Mucosa of rectum (tissue), 2 donors: Measurements from ENCODE around the gene GNAI2.

Experiments
- H3K27ac ChIP-seq, 2 donors: one replicate each; pipeline ENCODE4 v1.7.0; 2013; ENCODE audit warnings: inconsistent platforms in 2 of 2, low read depth in 2 of 2, low read length in 2 of 2
- H3K27me3 ChIP-seq, 2 donors: one replicate each; pipeline ENCODE4 v1.7.0; 2013; ENCODE audit warnings: low read length in 2 of 2; ENCODE audit not compliant: control insufficient read depth in 2 of 2, insufficient read depth in 2 of 2
- H3K36me3 ChIP-seq, 2 donors: one replicate each; pipeline ENCODE4 v1.7.0; 2013; ENCODE audit warnings: low read length in 2 of 2; ENCODE audit not compliant: control insufficient read depth in 2 of 2, insufficient read depth in 2 of 2
- H3K4me1 ChIP-seq, 2 donors: one replicate each; pipeline ENCODE4 v1.7.0; 2013; ENCODE audit warnings: low read length in 2 of 2, mild to moderate bottlenecking in 1 of 2; ENCODE audit not compliant: control insufficient read depth in 2 of 2, insufficient read depth in 2 of 2
- H3K4me3 ChIP-seq, 2 donors: one replicate each; pipeline ENCODE4 v1.7.0; 2013; ENCODE audit warnings: low read length in 2 of 2
- H3K9ac ChIP-seq, 2 donors: one replicate each; pipeline ENCODE4 v1.7.0; 2013; ENCODE audit warnings: low read length in 2 of 2, low read depth in 1 of 2, mild to moderate bottlenecking in 1 of 2
- H3K9me3 ChIP-seq, 2 donors: one replicate each; pipeline ENCODE4 v1.7.0; 2013; ENCODE audit warnings: low read length in 2 of 2; ENCODE audit not compliant: control insufficient read depth in 2 of 2
- donor health status: healthy.
- donor health status: Normal muscosa, but diverticular disease.

The GNAI2 gene

DNA sequence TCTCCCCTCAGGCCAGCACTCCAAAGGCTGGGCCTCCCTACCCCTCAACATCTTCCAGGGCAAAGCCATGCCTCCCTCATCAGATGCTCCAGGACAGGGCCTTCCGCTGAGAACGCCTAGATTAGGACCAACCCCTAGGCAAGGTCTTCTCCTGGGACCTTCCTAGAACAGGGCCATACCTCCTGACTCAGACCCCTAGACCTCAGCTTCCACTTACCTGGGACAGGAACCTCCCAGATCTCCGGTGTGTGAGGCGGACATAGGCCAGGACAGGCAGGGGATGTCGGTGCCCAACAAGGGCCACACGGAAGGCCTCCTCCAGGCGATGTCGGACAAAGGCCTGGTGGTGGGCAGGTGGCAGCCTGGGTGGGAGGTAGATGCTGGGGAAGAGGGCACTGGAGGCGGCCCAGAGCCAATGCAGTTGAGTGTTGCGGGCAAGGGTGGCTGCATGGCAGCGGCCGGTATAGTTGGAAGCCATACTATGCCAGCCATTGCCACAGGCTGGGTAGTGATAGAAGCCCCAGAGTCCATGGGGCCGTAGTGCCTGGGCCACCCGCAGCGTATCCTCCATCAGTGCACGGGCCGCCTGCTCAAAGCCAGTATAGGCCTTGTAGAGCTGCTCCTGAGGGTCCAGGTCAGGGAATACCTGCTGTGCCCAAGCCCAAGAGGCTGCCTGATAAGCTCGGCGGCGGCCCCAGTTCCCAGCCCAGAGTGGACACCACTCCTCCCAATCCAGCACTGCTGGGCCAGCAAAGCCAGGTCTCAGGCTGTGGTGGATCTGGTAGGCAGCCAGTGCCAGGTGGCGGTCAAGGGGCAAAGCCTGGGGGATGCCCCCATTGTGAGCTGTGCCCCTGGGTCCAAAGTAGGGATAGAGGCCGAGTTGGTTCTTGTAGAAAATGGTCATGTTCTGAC is 58.7 kb downstream of the GNAI2 start:
- H3K27ac ChIP-seq: no peak overlapping the region
- H3K4me3 ChIP-seq: no peak overlapping the region
- H3K27me3 ChIP-seq: no peaks in the 10 kb centered on the region
- peaks cover 31 to 37% of the 10 kb centered on the region in 2 donors for H3K4me1 ChIP-seq
- no peaks in the 10 kb centered on the region for H3K9me3 ChIP-seq
- peaks cover 6% of the 10 kb centered on the region in 2 donors for H3K36me3 ChIP-seq
- H3K9ac ChIP-seq: no peak overlapping the region

DNA sequence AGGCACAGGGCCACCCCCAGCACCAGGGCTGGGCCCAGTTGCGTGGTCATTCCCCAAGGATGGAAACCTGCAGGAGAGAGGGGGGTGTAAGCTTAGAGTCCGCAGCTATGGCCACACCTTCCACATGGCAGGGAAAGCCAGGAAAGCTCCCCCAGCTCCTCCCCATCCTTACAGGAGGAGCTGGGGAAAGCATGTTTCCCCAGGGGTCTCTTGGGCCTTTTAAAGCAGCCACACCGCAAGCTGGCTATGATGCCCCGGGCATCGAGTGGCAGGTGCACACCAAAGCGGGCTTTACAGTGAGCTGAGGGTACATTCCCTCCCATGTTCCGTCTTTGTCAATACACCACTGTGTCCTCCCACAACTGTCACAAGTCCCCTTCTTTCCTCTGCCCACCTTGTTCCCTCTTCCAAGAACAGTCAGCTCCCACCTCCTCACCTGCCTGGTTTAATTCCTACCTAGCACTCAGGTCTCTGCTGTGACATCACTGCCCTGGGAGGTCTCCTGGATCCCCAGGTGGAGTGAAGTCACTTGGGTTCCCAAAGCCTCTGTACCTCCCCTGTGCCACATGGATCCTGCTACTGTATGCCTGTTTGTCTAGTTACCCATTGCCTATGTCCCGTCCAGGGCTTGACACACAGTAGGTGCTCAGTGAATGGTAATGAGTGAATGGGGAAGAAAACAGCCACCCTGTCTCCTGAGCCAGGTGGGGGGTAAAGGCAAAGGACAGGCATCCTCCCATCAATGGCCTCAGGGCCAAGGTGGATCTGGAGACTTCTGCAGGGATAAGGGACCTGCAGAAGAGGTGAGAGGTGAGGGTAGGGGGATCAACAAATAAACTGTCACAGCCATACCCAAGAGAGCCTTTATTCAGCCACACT is 59.8 kb downstream of the GNAI2 start:
- Histone ChIP-seq H3K4me1 (peaks cover 35 to 42% of the 10 kb centered on the region in 2 donors), H3K4me3 (no peak overlapping the region), H3K36me3 (no peaks in the 10 kb centered on the region), H3K9ac (no peak overlapping the region), H3K27me3 (no peaks in the 10 kb centered on the region), H3K27ac (no peak overlapping the region), H3K9me3 (no peaks in the 10 kb centered on the region)

DNA sequence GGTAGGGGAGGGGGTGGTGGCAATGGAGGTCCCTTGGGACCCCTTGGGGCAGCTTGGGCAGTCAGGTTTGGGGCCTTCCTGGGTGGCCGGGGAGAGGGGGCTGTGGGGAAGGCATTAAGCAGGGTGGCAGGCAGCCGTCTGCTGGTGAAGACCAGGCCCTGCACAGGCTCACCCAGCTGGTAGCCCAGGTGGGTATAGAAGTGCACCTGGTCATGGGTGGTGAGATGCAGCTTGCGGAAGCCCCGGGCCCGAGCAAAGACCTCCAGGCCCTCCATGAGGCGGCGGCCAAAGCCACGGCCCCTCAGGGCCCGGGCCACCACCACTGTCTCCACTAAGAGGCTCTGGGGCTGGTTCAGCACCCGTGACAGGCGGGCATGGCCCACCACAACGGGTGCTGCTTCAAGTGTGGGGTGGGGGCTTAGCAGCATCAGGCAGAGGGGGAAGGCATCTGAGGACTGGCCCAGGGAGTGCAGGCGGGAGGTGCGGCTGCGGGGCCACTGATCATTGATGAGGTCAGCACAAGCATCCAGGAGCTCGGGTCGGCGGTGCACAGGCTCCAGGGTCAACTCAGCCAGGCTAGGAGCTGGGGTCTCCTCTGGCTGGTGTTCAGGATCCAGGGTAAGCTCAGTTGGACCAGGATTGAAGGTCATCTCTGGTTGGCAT is 60.8 kb downstream of the GNAI2 start:
- Histone ChIP-seq H3K27ac (no peak overlapping the region), H3K27me3 (no peaks in the 10 kb centered on the region), H3K36me3 (no peaks in the 10 kb centered on the region), H3K4me3 (no peak overlapping the region), H3K9ac (no peak overlapping the region), H3K9me3 (no peaks in the 10 kb centered on the region), H3K4me1 (peaks cover 30 to 35% of the 10 kb centered on the region in 2 donors)

DNA sequence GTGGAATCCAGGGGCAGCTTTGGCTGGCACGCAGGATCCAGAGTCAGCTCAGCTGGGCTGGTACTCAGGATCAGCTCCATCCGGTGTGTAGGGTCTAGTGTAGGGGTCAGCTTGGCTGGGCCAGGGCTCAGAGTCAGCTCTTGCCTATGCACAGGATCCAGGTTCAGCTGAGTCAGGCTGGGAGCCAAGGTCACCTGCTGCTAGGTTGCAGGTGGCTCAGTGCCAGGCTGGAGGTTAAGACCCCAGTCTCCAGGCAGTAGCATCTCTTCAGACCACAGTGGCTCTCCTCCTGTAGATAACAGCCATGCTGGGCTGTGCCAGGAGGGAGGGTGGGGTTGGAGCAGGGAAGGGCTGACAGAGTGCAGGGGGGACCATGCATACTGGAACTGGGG is 61.4 kb downstream of the GNAI2 start:
- Histone ChIP-seq H3K27me3 (no peaks in the 10 kb centered on the region), H3K9ac (no peak overlapping the region), H3K36me3 (no peaks in the 10 kb centered on the region), H3K4me1 (peaks cover 30 to 35% of the 10 kb centered on the region in 2 donors), H3K27ac (no peak overlapping the region), H3K9me3 (no peaks in the 10 kb centered on the region), H3K4me3 (no peak overlapping the region)

DNA sequence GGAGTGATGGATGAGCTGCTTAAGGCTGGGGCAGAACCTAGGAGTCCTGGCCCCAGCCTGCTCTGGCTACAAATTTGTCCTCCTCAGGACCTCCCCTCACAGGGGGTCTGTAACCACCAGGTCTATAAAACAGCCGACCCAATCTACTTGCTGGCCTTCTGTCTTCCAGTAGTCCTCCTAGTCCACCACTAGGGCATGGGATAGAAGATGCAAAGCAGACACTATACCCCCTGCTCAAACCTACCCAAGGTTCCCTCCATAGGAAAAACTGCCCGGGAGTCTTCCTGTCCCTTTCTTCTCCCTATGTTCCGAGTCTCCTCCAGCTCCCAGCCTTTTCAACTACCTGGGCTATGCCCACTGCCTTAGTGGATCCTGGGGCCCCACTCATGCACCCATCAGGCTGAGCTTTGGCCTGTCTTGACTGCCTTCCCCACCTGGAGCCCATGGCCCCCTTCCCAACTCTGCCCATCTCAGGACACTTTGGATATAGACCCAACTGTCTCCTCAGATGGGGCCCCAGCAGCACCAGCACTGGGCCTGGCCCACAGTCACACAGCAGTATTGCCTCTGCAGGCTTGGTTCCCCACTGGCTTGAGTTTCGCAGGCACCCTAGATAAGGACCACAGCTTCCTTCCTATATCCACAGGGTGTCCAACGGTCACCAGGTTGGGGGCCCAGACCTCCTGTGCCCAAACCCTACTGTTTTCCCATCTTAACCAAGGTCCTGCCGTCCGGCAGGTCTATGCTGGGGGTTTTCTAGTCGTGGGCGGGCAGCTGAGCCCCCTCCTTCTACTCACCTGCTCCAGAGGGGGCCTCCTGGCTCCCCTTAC is 62.1 kb downstream of the GNAI2 start:
- Histone ChIP-seq H3K27me3 (no peaks in the 10 kb centered on the region), H3K27ac (peak overlapping the region; percentile 96 to 97), H3K36me3 (no peaks in the 10 kb centered on the region), H3K4me3 (peak overlapping the region; percentile 87 to 91), H3K9ac (peak overlapping the region; percentile 90 to 99), H3K4me1 (peaks cover 28 to 30% of the 10 kb centered on the region in 2 donors), H3K9me3 (no peaks in the 10 kb centered on the region)

DNA sequence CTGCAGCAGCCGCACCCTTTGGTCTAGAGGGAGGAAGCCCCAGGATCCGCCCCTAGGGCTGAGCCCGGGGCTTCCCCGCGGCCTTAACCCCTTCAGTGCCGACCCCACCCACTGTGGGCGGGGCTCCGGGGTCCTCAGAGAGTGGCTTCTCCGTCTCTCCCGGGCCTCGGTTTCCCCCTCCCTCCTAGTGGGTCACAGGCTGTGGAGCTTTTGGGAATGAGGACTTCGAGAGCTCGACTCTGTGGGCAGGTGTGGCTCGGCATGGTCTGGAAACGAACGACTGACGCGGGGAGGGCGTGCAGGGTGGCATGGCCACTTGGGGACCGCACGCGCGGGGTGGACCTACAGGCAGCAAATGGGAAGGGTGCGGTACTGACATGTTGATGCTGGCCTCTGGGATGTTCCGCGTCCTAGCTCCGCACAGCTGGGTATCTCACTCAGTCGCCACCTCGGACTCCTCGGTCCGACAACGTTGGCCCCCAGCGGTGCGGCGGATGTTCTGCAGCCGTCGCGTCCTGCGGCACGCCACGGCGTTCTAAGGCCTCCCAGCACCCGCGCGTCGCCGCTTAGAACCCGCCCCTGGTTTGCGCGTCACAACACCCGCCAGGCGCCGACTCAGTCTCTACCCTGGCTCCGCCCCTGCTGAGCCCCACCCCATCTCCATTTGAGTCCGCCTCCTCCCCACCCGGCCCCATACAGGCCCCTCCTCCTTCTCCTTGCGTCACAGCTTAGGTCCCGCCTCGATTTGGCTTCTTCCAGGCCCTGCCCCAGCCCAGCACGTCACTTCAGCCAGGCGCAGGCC is 63.0 kb downstream of the GNAI2 start, which contains the start of the genes HYAL3 and NAA80:
HYAL3 (minus strand) TSS at position 570 of the 802 bp plus-strand sequence. CDS start 3,803 bp downstream, outside the sequence.
NAA80 (minus strand) TSS at position 570 of the 802 bp plus-strand sequence. CDS start 1,942 bp downstream, outside the sequence.
- H3K27ac ChIP-seq: peak within 1 kb of the TSS; percentile 96 to 97
- peak within 1 kb of the TSS; percentile 87 to 91 for H3K4me3 ChIP-seq
- peaks cover 28 to 34% of the 10 kb centered on the region in 2 donors for H3K4me1 ChIP-seq
- H3K27me3 ChIP-seq: no peaks in the 10 kb centered on the region
- H3K36me3 ChIP-seq: no peaks in the 10 kb centered on the region
- H3K9ac ChIP-seq: peak within 1 kb of the TSS; percentile 90 to 99
- H3K9me3 ChIP-seq: no peaks in the 10 kb centered on the region

DNA sequence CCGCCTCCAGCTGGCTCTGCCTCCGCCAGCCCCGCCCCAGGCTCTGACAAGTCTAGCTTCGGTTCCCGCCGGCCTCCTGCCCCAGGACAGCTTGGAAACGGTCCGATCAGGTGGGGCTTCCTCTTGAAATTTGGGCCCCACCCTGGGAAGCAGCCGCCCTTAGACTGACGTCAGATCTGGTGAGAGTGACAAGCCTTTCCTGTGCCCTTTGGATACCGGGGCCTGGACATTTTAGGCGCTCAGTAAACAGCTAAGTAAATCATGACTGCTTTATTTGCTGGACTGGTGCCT is 63.6 kb downstream of the GNAI2 start:
- Histone ChIP-seq H3K27ac (peak overlapping the region; percentile 88 to 93), H3K36me3 (no peaks in the 10 kb centered on the region), H3K4me3 (peak overlapping the region; percentile 66 to 70), H3K9ac (peak overlapping the region; percentile 69 to 82), H3K9me3 (no peaks in the 10 kb centered on the region), H3K27me3 (no peaks in the 10 kb centered on the region), H3K4me1 (peaks cover 28 to 34% of the 10 kb centered on the region in 2 donors)

DNA sequence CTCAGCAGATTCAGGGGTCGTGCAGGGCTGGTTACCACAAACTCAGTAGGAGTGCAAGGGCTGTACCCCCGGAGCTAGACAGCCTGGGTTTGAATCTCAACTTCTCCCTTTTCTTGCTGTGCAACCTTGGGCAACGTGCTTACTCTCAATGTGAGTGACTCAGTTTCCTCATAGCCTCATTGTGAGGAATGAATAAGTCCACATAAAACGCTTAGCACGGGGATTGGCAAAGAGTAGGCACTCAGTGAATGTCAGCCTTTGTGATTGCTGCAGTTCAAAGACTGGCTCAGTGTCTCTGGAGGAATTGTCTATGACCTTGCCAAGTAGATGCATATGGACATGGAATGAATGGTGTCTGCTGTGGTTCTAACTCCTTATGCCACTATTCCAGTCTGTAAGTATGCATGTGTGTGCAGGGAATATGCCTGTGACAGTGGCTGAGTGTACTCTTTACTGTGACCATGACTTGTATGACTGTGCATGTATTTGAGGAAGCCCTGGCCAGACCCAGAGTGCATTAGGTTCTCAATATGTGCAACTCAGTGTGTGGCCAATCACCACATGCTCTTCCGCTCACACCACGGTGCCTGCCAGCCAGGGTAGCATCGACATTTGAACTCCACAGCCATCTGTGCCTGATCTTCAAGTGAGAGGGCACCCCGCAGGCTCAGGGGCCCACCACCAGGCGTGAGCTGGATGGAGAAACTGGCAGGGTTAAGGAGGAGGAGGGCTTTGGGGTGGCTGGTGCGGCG is 64.1 kb downstream of the GNAI2 start:
- H3K4me3 ChIP-seq: peak overlapping the region; percentile 66 to 70
- H3K9me3 ChIP-seq: no peaks in the 10 kb centered on the region
- peak overlapping the region; percentile 88 to 93 for H3K27ac ChIP-seq
- H3K36me3 ChIP-seq: no peaks in the 10 kb centered on the region
- no peaks in the 10 kb centered on the region for H3K27me3 ChIP-seq
- H3K9ac ChIP-seq: peak overlapping the region; percentile 69 to 82
- peaks cover 28 to 34% of the 10 kb centered on the region in 2 donors for H3K4me1 ChIP-seq
